ENCODE measurements around the gene IGFALS. TPM values are rescaled to one million over a fixed set of nuclear protein-coding genes. Genes with fewer than 3 reads are reported as not detected.

Gene IGFALS
- total and polyA plus RNA-seq, 7 donors = 0.46 to 2.2 (median 1.2) TPM

GRCh38 chr16:1785846-1786170 is 7.7 kb downstream of the IGFALS start:
- H3K36me3 ChIP-seq = peaks cover 0 to 55% (median 32%) of the 10 kb centered on the region in 4 donors
- H3K9me3 ChIP-seq = no peaks in the 10 kb centered on the region
- peaks cover 0 to 39% (median 31%) of the 10 kb centered on the region in 4 donors for H3K4me1 ChIP-seq
- no peak overlapping the region for H3K4me3 ChIP-seq
- no peaks in the 10 kb centered on the region for H3K27me3 ChIP-seq
- H3K27ac ChIP-seq = no peak overlapping the region
- no peak for TF ChIP-seq POLR2A (IDR thresholded peaks at IDR 0.05)
- TF ChIP-seq EP300 (IDR thresholded peaks at IDR 0.05) = no peak
- TF ChIP-seq CTCF (IDR thresholded peaks at IDR 0.05) = no peak
- no peak for TF ChIP-seq POLR2AphosphoS5 (IDR thresholded peaks at IDR 0.05)
- DNase-seq = no peak
- 91 to 92% methylated on average over 14 of the region's 14 CpGs for WGBS, 2 donors
- intact Hi-C loops (cut with DNase I) = no loop called here

- Histone ChIP-seq H3K4me3 (no peak overlapping the region), H3K27me3 (no peaks in the 10 kb centered on the region), H3K36me3 (peaks cover 0 to 57% (median 36%) of the 10 kb centered on the region in 4 donors), H3K27ac (no peak overlapping the region), H3K9me3 (no peaks in the 10 kb centered on the region), H3K4me1 (peaks cover 0 to 41% (median 37%) of the 10 kb centered on the region in 4 donors)
- intact Hi-C loops (cut with DNase I) = no loop called here
- 90 to 93% methylated on average over 26 of the region's 26 CpGs for WGBS, 2 donors
- TF ChIP-seq POLR2AphosphoS5 (IDR thresholded peaks at IDR 0.05) (no peak), EP300 (IDR thresholded peaks at IDR 0.05) (no peak), POLR2A (IDR thresholded peaks at IDR 0.05) (no peak), CTCF (IDR thresholded peaks at IDR 0.05) (no peak)
- no peak for DNase-seq
Measured at GRCh38 chr16:1784977-1785845, 8.3 kb downstream of the IGFALS start.

- peak; percentile 100 for DNase-seq
- peak within 1 kb of the TSS; percentile 66 to 96 (median 90) for H3K4me3 ChIP-seq
- peaks cover 0 to 48% (median 40%) of the 10 kb centered on the region in 4 donors for H3K4me1 ChIP-seq
- H3K9me3 ChIP-seq = no peaks in the 10 kb centered on the region
- 0% methylated on average over 102 of the region's 102 CpGs for WGBS, 2 donors
- intact Hi-C loops (cut with DNase I) = no loop called here
- H3K36me3 ChIP-seq = peaks cover 0 to 58% (median 33%) of the 10 kb centered on the region in 4 donors
- H3K27ac ChIP-seq = peak within 1 kb of the TSS; percentile 80 to 97 (median 90)
- TF ChIP-seq EP300 (IDR thresholded peaks at IDR 0.05) (no peak), POLR2AphosphoS5 (IDR thresholded peaks at IDR 0.05) (peak; percentile 74 to 83 (median 80)), CTCF (IDR thresholded peaks at IDR 0.05) (no peak), POLR2A (IDR thresholded peaks at IDR 0.05) (no peak)
- no peaks in the 10 kb centered on the region for H3K27me3 ChIP-seq
Measured at GRCh38 chr16:1782408-1783264, 10.9 kb downstream of the IGFALS start, which contains the start of the genes NUBP2 and SPSB3. TSS of gene NUBP2 (plus strand) at chr16:1782960. CDS start at chr16:1783021, 61 bp downstream. TSS of gene SPSB3 (minus strand) at chr16:1782571. CDS start at chr16:1781483, 1,088 bp downstream.

GRCh38 chr16:1781758-1782407 is 11.6 kb downstream of the IGFALS start:
- H3K4me1 ChIP-seq = peaks cover 0 to 48% (median 40%) of the 10 kb centered on the region in 4 donors
- no peaks in the 10 kb centered on the region for H3K9me3 ChIP-seq
- WGBS, 2 donors = 0 to 1% methylated on average over 70 of the region's 70 CpGs
- peak in 3 of 4 donors; percentile 8 to 14 (median 11) for TF ChIP-seq POLR2AphosphoS5 (IDR thresholded peaks at IDR 0.05)
- TF ChIP-seq POLR2A (IDR thresholded peaks at IDR 0.05) = no peak
- TF ChIP-seq CTCF (IDR thresholded peaks at IDR 0.05) = peak in 1 of 4 experiments; percentile 34
- H3K36me3 ChIP-seq = peaks cover 0 to 58% (median 34%) of the 10 kb centered on the region in 4 donors
- H3K27me3 ChIP-seq = no peaks in the 10 kb centered on the region
- no peak for DNase-seq
- intact Hi-C loops (cut with DNase I) = no loop called here
- peak overlapping the region; percentile 63 to 94 (median 90) for H3K4me3 ChIP-seq
- H3K27ac ChIP-seq = peak overlapping the region; percentile 80 to 92 (median 87)

All from sigmoid colon (tissue), 7 donors.